H9 (cell line): Measurements from ENCODE around the gene ZNF681. TPM values are rescaled to one million over a fixed set of nuclear protein-coding genes. Genes with fewer than 3 reads are reported as not detected.

ENCODE experiments used
- DNase-seq: peaks from one replicate; pipeline ENCODE4 v3.0.0-alpha.2; 2017
- H2AFZ ChIP-seq: one replicate; pipeline ENCODE4 v1.6.1; 2013; ENCODE audit warnings: mild to moderate bottlenecking, low read length, control low read depth, moderate library complexity
- H2AK5ac ChIP-seq: 2 replicates; pipeline ENCODE4 v1.6.1; 2013; ENCODE audit warnings: low read length, control low read depth, mixed read lengths; ENCODE audit not compliant: insufficient read length
- H2BK120ac ChIP-seq: one replicate; pipeline ENCODE4 v1.6.1; 2013; ENCODE audit warnings: low read depth, mild to moderate bottlenecking, low read length, control low read depth, inconsistent platforms; ENCODE audit not compliant: poor library complexity, severe bottlenecking
- H2BK12ac ChIP-seq: 2 replicates; pipeline ENCODE4 v1.6.1; 2013; ENCODE audit warnings: low read length, control low read depth, mixed read lengths, low read depth; ENCODE audit not compliant: insufficient read length
- H2BK15ac ChIP-seq: 2 replicates; pipeline ENCODE4 v1.6.1; 2013; ENCODE audit warnings: low read depth, low read length, control low read depth
- H2BK20ac ChIP-seq: one replicate; pipeline ENCODE4 v1.6.1; 2013; ENCODE audit warnings: low read depth, mild to moderate bottlenecking, low read length, control low read depth, inconsistent platforms; ENCODE audit not compliant: poor library complexity, severe bottlenecking
- H2BK5ac ChIP-seq: 2 replicates; pipeline ENCODE4 v1.6.1; 2013; ENCODE audit warnings: low read length, control low read depth, mixed read lengths; ENCODE audit not compliant: insufficient read length
- H3K14ac ChIP-seq: 2 replicates; pipeline ENCODE4 v1.6.1; 2013; ENCODE audit warnings: low read length, control low read depth; ENCODE audit not compliant: insufficient read depth
- H3K18ac ChIP-seq: 2 replicates; pipeline ENCODE4 v1.6.1; 2013; ENCODE audit warnings: low read depth, mild to moderate bottlenecking, mixed read lengths, low read length, control low read depth; ENCODE audit not compliant: insufficient read length
- H3K23ac ChIP-seq: 2 replicates; pipeline ENCODE4 v1.6.1; 2013; ENCODE audit warnings: low read length, control low read depth, mixed read lengths, low read depth; ENCODE audit not compliant: insufficient read length
- H3K23me2 ChIP-seq: 2 replicates; pipeline ENCODE4 v1.6.1; 2013; ENCODE audit warnings: low read depth, mild to moderate bottlenecking, mixed read lengths, low read length, control low read depth; ENCODE audit not compliant: insufficient read length, poor library complexity, severe bottlenecking
- H3K27ac ChIP-seq: 2 replicates; pipeline ENCODE4 v1.5.1; 2013; ENCODE audit warnings: low read length, control low read depth, mixed read lengths, low read depth; ENCODE audit not compliant: insufficient read length
- H3K27me3 ChIP-seq: 2 replicates; pipeline ENCODE4 v1.6.1; 2013; ENCODE audit warnings: low read length, control low read depth, inconsistent platforms; ENCODE audit not compliant: insufficient read depth
- H3K4ac ChIP-seq: 2 replicates; pipeline ENCODE4 v1.6.1; 2013; ENCODE audit warnings: low read depth, mild to moderate bottlenecking, control low read depth, inconsistent platforms, low read length, moderate library complexity
- H3K4me1 ChIP-seq: 2 replicates; pipeline ENCODE4 v1.6.1; 2013; ENCODE audit warnings: low read length, control low read depth, inconsistent platforms; ENCODE audit not compliant: insufficient read depth
- H3K4me2 ChIP-seq: 2 replicates; pipeline ENCODE4 v1.6.1; 2013; ENCODE audit warnings: low read length, control low read depth, mixed read lengths; ENCODE audit not compliant: insufficient read length, insufficient read depth
- H3K56ac ChIP-seq: 2 replicates; pipeline ENCODE4 v1.6.1; 2013; ENCODE audit warnings: low read depth, mild to moderate bottlenecking, mixed read lengths, low read length, control low read depth; ENCODE audit not compliant: insufficient read length
- H3K79me1 ChIP-seq: 2 replicates; pipeline ENCODE4 v1.6.1; 2013; ENCODE audit warnings: low read depth, mild to moderate bottlenecking, moderate library complexity, low read length, control low read depth, inconsistent platforms; ENCODE audit not compliant: insufficient read depth, poor library complexity, severe bottlenecking
- H3K79me2 ChIP-seq: 2 replicates; pipeline ENCODE4 v1.6.1; 2013; ENCODE audit warnings: low read length, control low read depth, inconsistent platforms; ENCODE audit not compliant: insufficient read depth
- H3K9ac ChIP-seq: 2 replicates; pipeline ENCODE4 v1.6.1; 2013; ENCODE audit warnings: low read length, control low read depth, mixed read lengths; ENCODE audit not compliant: insufficient read length; ENCODE audit errors: extremely low read depth
- H3K9me3 ChIP-seq: one replicate; pipeline ENCODE4 v1.6.1; 2013; ENCODE audit warnings: low read depth, low read length, inconsistent platforms; ENCODE audit not compliant: control insufficient read depth
- H3T11ph ChIP-seq: one replicate; pipeline ENCODE4 v1.6.1; 2013; ENCODE audit warnings: mild to moderate bottlenecking, low read length, control low read depth, inconsistent platforms
- H4K20me1 ChIP-seq: one replicate; pipeline ENCODE4 v1.6.1; 2013; ENCODE audit not compliant: control insufficient read depth, insufficient read length, insufficient read depth
- H4K5ac ChIP-seq: 2 replicates; pipeline ENCODE4 v1.6.1; 2013; ENCODE audit warnings: low read depth, mild to moderate bottlenecking, mixed read lengths, low read length, control low read depth; ENCODE audit not compliant: insufficient read length
- H4K8ac ChIP-seq: replicated peaks from 2 replicates; pipeline ENCODE4 v1.6.1; 2013; ENCODE audit warnings: low read length, control low read depth, mixed read lengths, low read depth; ENCODE audit not compliant: insufficient read length
- H4K91ac ChIP-seq: 2 replicates; pipeline ENCODE4 v1.6.1; 2013; ENCODE audit warnings: low read depth, mild to moderate bottlenecking, moderate library complexity, mixed read lengths, low read length, control low read depth; ENCODE audit not compliant: insufficient read length
- H3K27ac Mint-ChIP-seq, 3 experiments: 2 replicates in 2 of 3; 3 replicates in 1 of 3; pipeline ENCODE4 v1.8.0; 2020 to 2021; ENCODE audit warnings: mixed read lengths in 3 of 3, mild to moderate bottlenecking in 1 of 3, moderate library complexity in 1 of 3
- H3K27me3 Mint-ChIP-seq: 2 replicates; pipeline ENCODE4 v1.8.0; 2021; ENCODE audit warnings: low read depth, mild to moderate bottlenecking, moderate library complexity, mixed read lengths
- H3K36me3 Mint-ChIP-seq, 3 experiments: 2 replicates in 2 of 3; 3 replicates in 1 of 3; pipeline ENCODE4 v1.8.0; 2020 to 2021; ENCODE audit warnings: low read depth in 3 of 3, mixed read lengths in 3 of 3; ENCODE audit not compliant: insufficient read depth in 1 of 3
- H3K4me1 Mint-ChIP-seq, 2 experiments: 2 replicates each; pipeline ENCODE4 v1.8.0; 2020; ENCODE audit warnings: mixed read lengths in 2 of 2
- H3K4me3 Mint-ChIP-seq, 2 experiments: 2 replicates in 1 of 2; 3 replicates in 1 of 2; pipeline ENCODE4 v1.8.0; 2020 to 2021; ENCODE audit warnings: mild to moderate bottlenecking in 2 of 2, mixed read lengths in 2 of 2, moderate library complexity in 1 of 2
- H3K9me3 Mint-ChIP-seq, 2 experiments: 2 replicates in 1 of 2; 3 replicates in 1 of 2; pipeline ENCODE4 v1.8.0; 2020; ENCODE audit warnings: mild to moderate bottlenecking in 2 of 2, mixed read lengths in 2 of 2, moderate library complexity in 1 of 2
- CTCF ChIP-seq: fragments of 200-600 bp; sonication (generic); conservative IDR thresholded peaks from 3 replicates; pipeline ENCODE4 v1.8.0; 2021; ENCODE audit warnings: antibody characterized with exemption, mild to moderate bottlenecking
- WGBS: extraction: QIAGEN DNeasy Blood & Tissue Kit; methylation state at CpG from one replicate; pipeline ENCODE4 v1.1.7; 2013; ENCODE audit warnings: missing lambda C conversion rate, low lambda C conversion rate, mixed read lengths; ENCODE audit not compliant: insufficient read length; ENCODE audit errors: extremely low coverage; 5-methylcytosine and 5-hydroxymethylcytosine counted together
- total RNA-seq: library from RNA; stranded (reverse); gene quantifications from 2 replicates; pipeline ENCODE4 v1.2.1, GENCODE V29; 2021

The ZNF681 gene
- total RNA-seq, 1 experiment from 2014 or later, result 10.4 TPM

GRCh38 chr19:23777216-23777615 lies 18.5 kb upstream of the ZNF681 start:
- H3K56ac ChIP-seq, result no peak overlapping the region
- H3K9me3 Mint-ChIP-seq, result no peaks in the 10 kb centered on the region
- DNase-seq, result no peak
- no peak overlapping the region for H4K91ac ChIP-seq
- H3K14ac ChIP-seq, result no peak overlapping the region
- no peaks in the 10 kb centered on the region for H3K4me1 ChIP-seq
- no peak overlapping the region; a peak in 1 of 7 replicates for H3K27ac Mint-ChIP-seq
- no peaks in the 10 kb centered on the region for H3K27me3 ChIP-seq
- H2BK120ac ChIP-seq, result no peak overlapping the region
- H3K23ac ChIP-seq, result no peak overlapping the region
- peaks cover 46% of the 10 kb centered on the region for H3K79me2 ChIP-seq
- H3K27me3 Mint-ChIP-seq, result no peaks in the 10 kb centered on the region
- no peaks in the 10 kb centered on the region for H3K23me2 ChIP-seq
- no peak overlapping the region for H3K27ac ChIP-seq
- H4K20me1 ChIP-seq, result no peaks in the 10 kb centered on the region
- no peak overlapping the region for H4K5ac ChIP-seq
- no peak overlapping the region for H3K18ac ChIP-seq
- no peak overlapping the region for H3T11ph ChIP-seq
- H2BK15ac ChIP-seq, result no peak overlapping the region
- H4K8ac ChIP-seq, result no peak overlapping the region
- no peak overlapping the region for H2BK12ac ChIP-seq
- H3K9ac ChIP-seq, result no peak overlapping the region
- H3K79me1 ChIP-seq, result peaks cover 21% of the 10 kb centered on the region
- H3K4ac ChIP-seq, result no peak overlapping the region
- no peak overlapping the region; a peak in 1 of 5 replicates for H3K4me3 Mint-ChIP-seq
- no peak overlapping the region for H2BK5ac ChIP-seq
- H3K4me1 Mint-ChIP-seq, result no peaks in the 10 kb centered on the region
- no peak overlapping the region for H2BK20ac ChIP-seq
- no peak overlapping the region for H2AFZ ChIP-seq
- no peak overlapping the region for H2AK5ac ChIP-seq
- WGBS, result no CpG with 5 or more reads among the region's 3 CpGs
- no peak overlapping the region for H3K4me2 ChIP-seq
- no peaks in the 10 kb centered on the region for H3K9me3 ChIP-seq
- no peak for TF ChIP-seq CTCF
- peaks cover 61 to 83% (median 73%) of the 10 kb centered on the region in 3 experiments for H3K36me3 Mint-ChIP-seq
